NOMO-1 treated with DMSO at 0.1 percent for 48 hours (cell line): ENCODE measurements around the gene CMTR1.
"Not testable (repeated sequence)": the region's sequence is repeated elsewhere in the genome, so short reads cannot be mapped to it uniquely, and the experiment has no call there.

Experiments
- DNase-seq: peaks from one replicate; lab custom pipeline; 2025; ENCODE audit not compliant: unreplicated experiment; lab: John Stamatoyannopoulos, UW

CMTR1 gene

DNA sequence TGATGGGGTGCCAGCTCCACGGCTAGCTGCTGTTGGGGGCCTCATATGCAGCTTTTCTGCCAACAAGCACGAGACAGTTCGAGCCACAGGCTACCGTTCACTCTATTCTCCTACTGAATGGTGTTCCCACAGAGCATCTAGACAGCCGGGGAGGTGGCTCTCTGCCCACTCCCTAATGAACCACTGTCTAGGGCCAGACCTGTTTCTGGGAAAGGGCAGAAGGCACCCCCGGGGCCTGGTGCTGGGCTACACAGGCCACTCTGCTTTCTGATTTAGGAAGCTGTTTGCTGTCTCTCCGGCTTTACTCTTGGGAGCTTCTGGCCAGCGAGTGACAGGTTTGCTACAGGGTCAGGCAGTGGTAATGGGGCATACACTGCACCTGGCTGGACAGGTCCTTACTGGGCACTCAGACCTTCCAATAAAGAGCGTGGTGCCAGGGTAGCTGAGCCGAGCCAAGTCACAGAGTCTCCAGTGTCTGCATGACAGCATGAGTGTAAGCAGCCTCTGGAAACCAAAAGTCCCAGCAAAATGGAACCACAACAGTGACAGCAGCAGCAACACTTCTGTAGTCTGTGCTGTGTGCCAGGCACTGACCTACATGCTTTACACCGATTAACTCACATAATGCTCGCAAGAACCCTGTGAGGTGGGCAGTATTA is 58.3 kb downstream of the CMTR1 start:
- no peak for DNase-seq

DNA sequence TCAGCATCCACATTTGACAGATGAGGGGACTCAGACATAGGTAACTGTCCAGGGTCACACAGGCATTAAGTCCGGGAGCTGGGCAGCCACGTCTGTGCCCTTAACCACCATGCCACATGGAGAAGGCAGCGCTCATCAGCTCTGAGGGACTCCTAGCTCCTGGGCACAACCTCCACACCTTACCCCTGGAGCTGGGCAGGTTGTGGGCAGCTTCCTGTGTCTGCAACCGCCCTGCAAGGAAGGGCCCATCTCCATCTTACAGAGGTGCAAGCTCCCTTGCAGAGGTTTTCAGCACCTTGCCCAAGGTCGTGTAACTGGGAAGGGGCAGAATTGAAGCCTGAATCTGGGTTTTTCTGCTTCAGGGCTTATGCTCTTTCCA is 58.8 kb downstream of the CMTR1 start:
- no peak for DNase-seq

DNA sequence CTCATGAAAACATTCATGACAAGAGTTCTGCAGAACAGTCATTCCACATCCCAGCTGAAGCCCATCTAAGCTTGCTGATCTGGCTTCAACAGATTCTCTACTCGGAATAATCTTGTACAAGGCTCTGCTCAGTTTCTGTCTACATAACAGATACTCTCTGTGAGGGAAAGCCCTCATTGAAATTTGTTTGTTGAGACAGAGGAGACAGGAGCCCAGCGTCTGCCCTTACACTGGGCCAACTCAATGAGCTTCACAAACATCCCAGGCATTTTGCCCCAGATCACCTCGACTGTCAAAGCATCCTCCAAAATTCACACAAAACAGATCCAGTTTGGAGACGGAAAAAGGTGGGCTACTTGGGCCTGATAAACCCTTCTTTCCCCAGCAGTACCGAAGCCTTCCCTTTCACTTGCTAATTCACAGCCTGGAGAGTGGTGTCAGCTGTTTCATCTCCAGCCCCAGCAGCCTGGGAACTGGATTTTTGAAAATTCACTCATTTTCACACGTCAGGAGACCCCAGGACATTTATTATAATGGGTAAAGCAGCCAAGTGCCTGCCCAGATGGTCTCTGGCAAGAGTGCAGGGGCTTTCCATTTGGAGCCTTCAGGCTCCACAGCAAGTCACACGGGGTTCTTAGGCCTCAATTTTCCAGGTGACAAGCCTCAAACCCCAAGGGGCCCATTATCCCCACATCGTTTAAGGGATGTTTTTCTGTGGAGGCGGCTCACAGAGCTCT is 59.4 kb downstream of the CMTR1 start:
- no peak for DNase-seq

DNA sequence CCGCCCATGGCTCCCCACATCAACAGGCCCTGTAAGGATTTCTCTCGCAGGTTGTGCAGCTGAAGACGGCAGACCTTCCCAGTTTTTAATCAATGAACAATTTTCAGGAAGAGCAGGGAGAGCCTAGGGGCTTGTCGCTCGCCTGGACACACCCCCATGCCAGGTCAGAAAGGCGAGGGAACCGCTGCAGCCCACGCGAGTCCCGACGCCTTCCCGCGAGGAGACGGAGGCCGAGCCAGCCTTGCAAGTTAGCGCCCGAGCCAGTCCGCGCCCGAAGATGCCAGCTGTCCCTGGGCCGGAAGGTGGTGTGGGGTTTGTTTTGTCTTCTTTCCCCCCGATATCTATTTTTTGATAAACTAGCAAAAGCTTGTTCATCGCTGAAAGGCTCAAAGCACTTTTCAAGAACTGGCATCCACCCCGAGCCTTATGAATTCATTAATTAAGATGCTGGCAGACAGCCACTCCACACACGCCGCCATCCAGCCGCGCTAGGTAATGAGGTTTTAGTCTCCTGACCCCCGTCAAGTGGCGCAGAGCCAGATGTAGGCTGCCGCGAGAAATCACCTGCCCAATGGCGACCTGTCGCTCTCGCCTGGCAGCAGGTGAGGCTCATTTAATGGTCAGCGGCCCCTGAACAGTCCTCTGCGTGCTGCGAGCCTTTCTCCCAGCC is 60.1 kb downstream of the CMTR1 start:
- no peak for DNase-seq

DNA sequence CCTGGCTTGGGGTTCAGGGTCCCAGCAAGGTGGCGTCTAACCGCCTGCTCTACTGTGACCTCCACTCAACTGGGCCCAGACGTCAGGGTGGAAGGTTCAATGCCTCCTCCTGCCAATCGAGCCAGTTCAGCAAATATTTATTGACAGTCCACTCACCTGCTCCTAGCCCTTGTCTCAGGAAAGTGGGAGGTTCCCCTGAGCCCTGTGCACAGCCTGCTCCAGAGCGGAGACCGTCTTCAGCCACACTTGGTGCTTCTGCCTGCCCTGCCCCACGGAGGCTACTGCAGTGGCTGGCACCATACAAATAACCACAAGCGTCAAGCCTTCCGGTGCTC is 60.6 kb downstream of the CMTR1 start:
- DNase-seq: no peak

DNA sequence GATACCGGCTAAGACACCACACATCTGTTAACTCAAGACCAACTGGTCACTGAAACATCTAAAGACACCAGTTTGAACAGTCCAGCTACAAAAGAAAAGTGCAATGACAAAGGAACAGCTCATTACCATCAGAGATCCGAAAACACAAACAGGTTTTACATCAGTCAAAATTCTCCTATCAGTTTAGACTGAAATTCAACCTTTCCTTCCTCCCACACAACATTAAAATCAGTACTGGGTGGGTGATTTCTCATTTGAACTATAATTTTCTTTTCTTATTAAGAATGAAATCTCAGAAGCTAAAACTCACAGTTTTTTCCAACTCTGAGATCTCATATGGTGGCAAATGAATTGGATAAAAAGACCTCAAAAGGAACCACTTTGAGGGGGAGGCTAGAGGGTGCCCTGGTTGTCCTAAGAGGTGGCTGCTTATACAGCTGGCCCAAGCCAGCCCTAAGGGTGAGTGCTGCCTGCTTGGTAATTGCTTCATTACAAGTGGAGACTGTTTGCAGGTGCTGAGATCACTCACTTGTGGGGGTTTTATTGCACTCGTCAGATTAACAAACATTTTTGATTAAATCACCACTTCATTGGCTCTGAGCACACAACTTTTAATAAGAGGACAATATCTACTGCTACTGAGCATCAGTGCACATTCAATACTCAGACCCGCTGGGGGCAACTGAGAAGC is 62.4 kb downstream of the CMTR1 start:
- no peak for DNase-seq

DNA sequence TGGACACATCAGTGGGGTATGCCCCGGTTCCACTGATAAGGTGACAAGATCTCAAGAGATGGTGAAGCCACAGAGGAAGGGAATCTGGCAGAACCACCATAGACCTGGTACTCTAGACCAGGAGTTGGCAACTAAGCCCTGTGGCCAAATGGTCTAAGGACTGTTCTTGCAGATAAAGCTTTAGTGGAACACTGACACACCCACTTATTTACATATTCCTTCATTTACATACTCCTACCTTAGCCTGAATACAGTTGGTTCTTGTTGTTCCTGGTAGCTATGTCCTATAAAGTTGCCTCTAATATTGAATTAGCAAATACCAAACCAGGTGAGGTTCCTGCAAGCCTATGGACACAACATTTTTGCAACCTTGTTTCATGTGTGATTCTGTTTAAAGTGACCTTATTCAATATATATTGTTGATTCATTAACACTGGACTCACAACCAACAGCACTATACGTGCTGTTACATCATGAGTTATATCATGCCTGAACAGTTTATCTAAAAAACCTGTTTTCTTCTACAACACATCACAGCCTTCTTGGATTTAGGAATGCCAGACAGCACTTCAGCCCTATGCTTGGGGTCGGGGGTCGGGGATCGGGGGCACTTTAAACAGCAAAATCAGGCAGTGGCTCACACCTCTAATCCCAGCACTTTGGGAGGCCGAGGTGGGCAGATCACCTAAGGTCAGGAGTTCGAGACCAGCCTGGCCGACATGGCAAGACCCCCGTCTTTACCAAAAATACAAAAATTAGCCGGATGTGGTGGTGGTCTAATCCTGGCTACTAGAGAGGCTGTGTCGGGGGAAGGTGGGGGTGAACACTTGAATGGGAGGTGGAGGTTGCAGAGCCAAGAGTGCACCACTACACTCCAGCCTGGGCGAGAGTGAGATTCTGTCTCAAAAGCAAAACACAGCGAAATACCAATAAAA is 64.2 kb downstream of the CMTR1 start:
- DNase-seq: no peak

DNA sequence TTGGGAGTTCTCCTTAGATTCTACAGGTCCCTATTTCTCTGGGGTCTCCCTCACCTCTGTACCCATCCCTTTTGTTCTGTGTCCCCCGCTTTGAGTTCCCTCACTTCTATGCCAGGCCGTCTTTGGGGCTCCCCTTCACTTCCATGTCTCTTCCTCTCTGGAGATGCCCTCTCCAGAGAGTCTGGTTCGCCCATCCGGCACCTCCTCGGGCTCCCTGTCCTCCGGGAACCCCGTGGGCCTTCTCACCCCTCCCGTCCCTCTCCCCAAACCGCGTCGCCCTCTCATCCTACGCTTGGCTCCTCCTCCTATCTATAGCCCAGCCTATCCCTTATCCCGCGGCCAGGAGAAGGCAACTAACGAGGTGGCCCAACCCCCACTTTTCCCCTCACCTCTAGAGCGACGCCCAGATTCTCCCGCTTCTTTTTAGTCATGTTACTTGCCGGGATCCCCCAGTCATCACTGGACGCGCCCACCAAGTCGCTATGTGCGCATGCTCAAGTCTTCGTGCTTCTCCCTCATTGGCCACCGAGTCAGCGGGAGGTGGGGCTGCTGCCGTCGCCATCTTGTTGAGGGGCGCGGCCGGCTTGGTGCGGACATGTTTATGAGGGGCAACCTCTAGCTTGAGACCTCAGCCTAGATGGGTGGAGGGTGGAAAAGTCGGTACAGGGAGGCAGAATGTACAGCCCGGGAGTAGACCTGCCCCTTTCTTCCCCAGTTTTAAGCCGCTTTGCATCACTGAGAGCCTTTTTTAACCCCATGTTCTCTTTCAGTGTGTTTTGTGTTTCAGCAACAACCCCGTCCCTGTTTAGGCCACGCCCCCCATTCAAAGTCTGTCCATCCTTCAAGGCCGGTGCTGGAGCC is 66.6 kb downstream of the CMTR1 start, which contains the start of gene CCDC167:
Gene CCDC167, minus strand, starts transcription at position 461 of the 861 bp plus-strand sequence. Its CDS starts 30 bp downstream, at position 431.
- DNase-seq: peak; percentile 94

DNA sequence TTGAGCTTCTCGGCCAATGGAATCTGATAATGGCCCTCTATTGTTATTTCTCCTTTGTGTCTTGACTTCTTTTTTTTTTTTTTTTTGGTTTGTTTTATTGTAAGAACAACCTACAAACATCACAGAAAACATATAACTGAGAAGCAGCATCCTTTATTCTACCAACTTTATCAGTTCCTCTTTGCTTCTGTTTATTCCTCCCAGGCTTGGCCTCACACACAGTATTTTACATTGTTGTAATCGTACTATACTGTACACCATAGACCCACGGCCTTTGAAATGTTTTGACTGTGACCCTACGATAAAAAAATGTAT is 67.2 kb downstream of the CMTR1 start:
- DNase-seq: no peak

DNA sequence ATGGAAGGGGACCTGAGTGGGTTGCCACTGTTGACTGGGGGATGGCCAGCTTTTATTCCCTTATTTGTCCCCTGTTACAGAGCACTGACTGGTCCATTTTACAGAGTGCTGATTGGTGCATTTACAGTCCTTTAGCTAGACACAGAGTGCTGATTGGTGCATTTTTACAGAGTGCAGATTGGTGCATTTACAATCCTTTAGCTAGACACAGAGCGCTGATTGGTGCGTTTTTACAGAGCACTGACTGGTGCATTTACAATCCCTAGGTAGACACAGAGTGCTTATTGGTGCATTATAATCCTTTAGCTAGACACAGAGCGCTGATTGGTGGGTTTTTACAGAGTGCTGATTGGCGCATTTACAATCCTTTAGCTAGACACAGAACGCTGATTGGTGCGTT is 67.9 kb downstream of the CMTR1 start:
- not testable (repeated sequence) for DNase-seq

DNA sequence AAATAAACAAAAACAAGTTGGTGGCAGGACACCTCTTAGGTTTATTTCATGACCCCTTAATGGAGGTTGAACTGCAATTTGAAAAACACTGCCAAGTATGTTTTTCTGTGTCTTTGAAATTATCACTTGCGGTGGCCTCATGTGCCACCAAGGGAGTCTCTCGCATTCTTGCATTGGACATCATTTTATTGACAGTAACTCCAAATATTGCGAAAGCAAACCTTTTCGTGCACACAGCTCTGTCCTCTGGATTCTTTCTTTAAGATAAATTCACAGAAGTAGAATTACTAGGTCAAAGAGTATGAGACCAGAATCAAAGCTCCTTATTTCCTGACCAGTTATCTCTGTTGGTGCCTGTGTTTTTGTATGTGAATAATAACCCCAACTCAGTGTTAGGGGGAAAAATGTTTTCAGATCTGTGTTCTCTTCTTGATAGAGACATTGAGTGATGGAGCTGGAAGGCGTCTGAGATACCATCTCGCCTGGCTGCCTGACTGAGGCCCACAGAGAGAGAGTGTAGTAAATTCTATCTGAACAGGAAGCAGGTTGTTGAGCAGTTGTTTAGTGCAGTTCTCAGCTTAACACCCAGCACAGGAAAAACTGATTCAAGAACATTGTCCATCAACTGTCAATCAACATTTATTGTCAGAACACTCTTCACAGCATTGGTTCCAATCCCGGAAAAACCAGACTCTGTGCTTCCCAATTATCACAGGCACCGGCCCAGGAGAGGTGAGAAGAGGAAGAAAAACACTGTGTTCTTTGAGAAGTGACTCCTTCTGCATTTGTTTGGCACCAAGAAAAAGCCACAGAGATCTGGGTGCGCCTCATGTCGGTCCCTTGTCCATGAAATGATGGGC is 68.8 kb downstream of the CMTR1 start:
- no peak for DNase-seq

DNA sequence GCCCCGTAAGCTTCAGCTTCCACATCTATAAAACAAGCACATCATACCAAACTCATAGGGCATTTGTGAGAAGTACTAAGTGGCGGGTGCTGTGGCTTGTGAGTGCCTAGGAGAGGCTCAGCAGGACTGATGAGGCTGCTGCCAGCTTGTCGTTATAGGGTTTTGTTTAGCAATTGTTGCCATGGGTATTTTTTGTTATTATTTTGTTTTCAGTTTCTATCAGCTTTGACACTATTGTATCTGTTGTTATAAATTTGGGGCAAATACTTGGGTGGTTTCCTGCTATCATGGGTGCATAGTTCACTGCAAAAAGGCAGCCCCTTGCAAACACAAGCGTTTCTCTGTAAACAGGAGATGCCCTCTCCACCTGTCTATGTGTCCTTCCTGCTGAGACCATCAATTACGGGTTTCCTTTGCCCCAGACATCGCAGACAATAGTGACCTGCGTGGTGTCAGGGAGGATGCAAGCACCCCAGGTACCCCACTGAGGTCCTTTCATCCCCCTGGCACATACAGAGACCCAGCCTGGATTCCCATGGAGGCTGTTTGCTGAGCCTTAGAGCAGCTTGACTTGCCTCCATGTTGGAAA is 69.8 kb downstream of the CMTR1 start:
- DNase-seq: no peak

DNA sequence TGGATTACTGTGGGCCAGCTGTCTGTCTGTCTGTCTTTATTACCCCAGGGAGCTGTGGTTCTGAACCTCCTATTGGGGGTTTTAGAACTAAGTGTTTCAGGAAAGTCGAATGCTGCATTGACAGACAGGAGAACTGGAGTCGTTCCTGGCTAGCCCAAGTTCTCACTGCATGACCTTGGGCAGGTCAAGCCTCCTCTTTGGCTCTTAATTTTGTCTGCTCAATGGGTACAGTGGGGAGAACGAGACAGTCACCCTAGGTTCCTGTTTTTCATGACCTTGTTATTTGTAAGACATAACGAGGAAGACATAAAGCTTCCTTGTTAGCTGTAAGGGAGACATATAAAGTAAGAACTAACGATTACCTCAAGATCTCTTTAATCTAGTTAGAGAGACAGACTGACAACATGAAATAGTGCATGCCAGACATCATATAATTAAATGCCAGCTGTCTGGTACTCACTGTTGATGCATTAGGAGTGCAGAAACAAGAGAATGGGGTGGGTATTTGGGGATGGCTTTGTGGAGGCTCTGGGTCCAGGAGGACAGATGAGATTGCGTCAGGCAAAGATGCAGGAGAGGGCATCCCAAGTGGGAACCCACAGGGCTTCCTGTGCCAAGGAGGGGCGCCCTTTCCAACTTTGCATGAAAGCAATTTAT is 70.4 kb downstream of the CMTR1 start:
- peak; percentile 66 for DNase-seq

DNA sequence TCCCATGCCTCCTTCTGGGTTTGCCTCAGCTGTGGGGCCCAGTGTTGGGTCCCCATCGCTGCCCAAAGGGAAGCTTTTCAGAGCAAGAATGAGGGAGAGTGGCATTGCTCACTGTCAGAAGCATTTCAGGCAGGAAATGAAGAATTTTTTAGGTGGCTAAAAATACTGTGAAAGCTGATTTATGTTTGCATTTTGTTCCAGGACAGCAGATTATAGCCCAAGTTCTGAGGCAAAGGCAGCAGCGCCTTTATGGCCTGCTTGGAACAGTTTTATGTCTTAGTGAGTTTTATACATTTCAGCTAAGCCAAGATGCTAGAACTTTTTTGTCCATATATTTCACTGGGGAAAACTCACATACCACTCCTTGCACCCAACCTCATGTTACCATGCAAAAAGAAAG is 71.0 kb downstream of the CMTR1 start:
- no peak for DNase-seq

DNA sequence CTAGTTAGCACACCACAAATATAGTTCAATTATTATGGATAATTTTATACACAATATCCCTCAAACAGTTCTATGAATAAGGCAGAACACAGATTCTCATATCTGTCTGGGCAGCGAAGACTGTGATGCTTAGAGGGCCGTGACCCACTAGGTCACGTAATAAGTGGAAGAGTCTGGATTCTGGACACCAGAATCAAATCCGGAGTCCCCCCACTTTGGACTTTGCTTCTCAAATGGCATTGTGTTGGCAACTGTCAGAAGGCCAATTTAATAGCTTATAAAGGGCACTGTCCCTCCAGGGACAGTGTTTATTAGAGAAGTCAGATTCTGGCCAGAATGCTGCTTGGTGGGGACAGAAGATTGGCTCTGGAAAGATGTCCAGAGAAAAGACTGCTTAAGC is 73.5 kb downstream of the CMTR1 start:
- DNase-seq: no peak

DNA sequence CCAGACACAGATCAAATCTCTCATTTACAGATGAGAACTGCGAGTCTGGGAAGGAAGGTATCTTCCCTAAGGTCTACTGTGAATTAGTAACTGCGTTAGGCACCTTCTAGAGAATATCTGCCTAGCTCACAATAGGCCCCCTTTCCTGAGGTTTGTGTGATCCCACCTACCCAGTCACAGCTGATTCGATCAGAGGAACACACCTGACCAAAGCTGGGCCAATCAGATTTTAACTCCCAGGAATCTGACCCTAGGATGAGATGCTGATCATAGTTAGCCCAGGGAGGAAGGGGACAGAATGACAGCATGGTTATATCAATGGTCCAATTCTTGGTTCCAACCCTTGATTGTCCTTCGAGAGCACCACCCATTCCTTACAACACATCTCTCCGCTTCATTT is 74.1 kb downstream of the CMTR1 start:
- DNase-seq: no peak

DNA sequence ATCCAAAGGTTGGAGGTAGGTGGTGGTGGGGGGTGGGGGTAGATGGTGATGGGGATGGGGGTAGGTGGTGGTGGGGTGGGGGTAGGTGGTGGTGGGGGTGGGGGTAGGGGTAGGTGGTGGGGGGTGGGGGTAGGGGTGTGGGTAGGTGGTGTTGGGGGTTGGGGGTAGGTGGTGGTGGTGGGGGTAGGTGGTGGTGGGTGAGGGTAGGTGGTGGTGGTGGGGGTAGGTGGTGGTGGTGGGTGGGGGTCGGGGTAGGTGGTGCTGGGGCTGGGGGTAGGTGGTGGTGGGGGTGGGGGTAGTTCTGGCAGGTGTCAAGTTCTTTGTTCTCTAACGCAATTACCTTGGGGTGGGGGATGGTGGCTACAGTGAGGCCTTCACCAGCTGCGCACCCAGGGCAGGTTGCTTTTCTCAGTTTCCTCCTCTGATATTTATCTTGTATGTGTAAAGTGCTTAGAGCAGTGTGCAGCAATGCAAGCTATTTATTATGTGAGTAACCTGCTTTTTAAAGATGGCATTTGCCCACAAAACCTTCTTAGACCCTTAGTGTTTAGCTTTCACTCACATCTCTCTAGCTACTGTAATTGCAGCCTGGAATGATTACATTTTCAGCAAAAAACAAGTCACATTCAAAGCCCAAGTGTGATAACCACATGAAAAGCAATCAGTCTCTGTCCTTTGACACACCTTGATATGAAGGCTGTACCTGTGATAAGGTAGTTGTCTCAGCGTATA is 74.8 kb downstream of the CMTR1 start:
- DNase-seq: no peak
